HG03045 (cell line): ENCODE measurements around the gene RBM24.

ENCODE experiments used
- ATAC-seq: cut with Tn5 transposase; IDR thresholded peaks from one replicate; pipeline ENCODE4 v1.9.1; 2021; ENCODE audit warnings: mild to moderate bottlenecking, moderate library complexity; ENCODE audit not compliant: unreplicated experiment

The RBM24 gene

DNA sequence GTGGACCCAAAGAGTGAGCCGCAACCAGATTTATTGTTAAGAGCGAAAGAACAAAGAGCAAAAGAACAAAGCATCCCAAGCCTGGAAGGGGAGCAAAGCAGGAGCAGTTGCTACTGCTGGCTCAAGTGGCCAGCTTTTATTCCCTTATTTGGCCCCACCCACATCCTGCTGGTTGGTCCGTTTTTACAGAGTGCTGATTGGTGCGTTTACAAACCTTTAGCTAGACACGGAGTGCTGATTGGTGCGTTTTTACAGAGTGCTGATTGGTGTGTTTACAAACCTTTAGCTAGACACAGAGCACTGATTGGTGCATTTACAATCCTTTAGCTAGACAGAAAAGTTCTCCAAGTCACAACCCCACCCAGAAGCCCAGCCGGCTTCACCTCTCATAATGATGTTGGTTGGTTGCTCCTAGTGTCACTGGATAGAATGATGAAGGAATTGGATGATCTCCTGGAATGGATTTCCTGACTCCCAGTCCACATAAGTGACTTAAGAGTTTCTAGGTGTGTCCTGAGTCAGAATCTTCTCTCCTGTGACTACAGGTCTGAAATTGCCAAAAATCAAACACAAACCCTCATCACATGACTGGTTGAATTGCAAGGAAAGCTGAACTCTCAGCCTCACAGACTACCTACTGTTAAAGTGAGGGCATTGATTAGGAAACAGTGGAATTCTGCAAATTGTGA is 60.1 kb downstream of the RBM24 start:
- no peak for ATAC-seq

GRCh38 chr6:17341891-17342290 is 60.7 kb downstream of the RBM24 start:
- ATAC-seq = no peak

GRCh38 chr6:17343215-17343614 is 62.1 kb downstream of the RBM24 start:
- no peak for ATAC-seq
